Neural progenitor cell (in vitro differentiated cells): ENCODE measurements around the gene GOLGA8A. TPM values are rescaled to one million over a fixed set of nuclear protein-coding genes. Genes with fewer than 3 reads are reported as not detected.

Source experiments
- DNase-seq: peaks from one replicate; pipeline ENCODE4 v3.0.0-alpha.2; 2016; ENCODE audit warnings: low spot score
- H2AFZ ChIP-seq: fragments of 200-600 bp; sonication (generic); replicated peaks from 2 replicates; pipeline ENCODE4 v1.6.1; 2016; ENCODE audit warnings: antibody characterized with exemption
- H3F3A ChIP-seq: fragments of 200-600 bp; sonication (generic); 2 replicates; pipeline ENCODE4 v1.6.1; 2016; ENCODE audit warnings: antibody characterized with exemption, low read depth
- H3K27ac ChIP-seq: fragments of 200-600 bp; sonication (generic); 2 replicates; pipeline ENCODE4 v1.5.1; 2016; ENCODE audit warnings: mild to moderate bottlenecking
- H3K27me3 ChIP-seq: fragments of 200-600 bp; sonication (generic); 2 replicates; pipeline ENCODE4 v1.6.1; 2016; ENCODE audit warnings: mild to moderate bottlenecking, moderate library complexity
- H3K36me3 ChIP-seq: fragments of 200-600 bp; sonication (generic); 2 replicates; pipeline ENCODE4 v1.5.1; 2016
- H3K4me1 ChIP-seq: fragments of 200-600 bp; sonication (generic); 2 replicates; pipeline ENCODE4 v1.6.1; 2016; ENCODE audit warnings: mixed run types
- H3K4me2 ChIP-seq: fragments of 200-600 bp; sonication (generic); 2 replicates; pipeline ENCODE4 v1.6.1; 2016
- H3K4me3 ChIP-seq: fragments of 200-600 bp; sonication (generic); 2 replicates; pipeline ENCODE4 v1.5.1; 2016
- H3K79me2 ChIP-seq: fragments of 200-600 bp; sonication (generic); 2 replicates; pipeline ENCODE4 v1.6.1; 2016; ENCODE audit warnings: low read depth
- H3K9ac ChIP-seq: fragments of 200-600 bp; sonication (generic); 2 replicates; pipeline ENCODE4 v1.6.1; 2016
- H3K9me3 ChIP-seq: fragments of 200-600 bp; sonication (generic); 2 replicates; pipeline ENCODE4 v1.5.1; 2016; ENCODE audit warnings: low read depth
- H4K20me1 ChIP-seq: fragments of 200-600 bp; sonication (generic); 2 replicates; pipeline ENCODE4 v1.6.1; 2016; ENCODE audit warnings: low read depth
- H3K27ac Mint-ChIP-seq: 3 replicates; pipeline ENCODE4 v1.8.0; 2021; ENCODE audit warnings: mixed read lengths
- H3K27me3 Mint-ChIP-seq: 2 replicates; pipeline ENCODE4 v1.8.0; 2022; ENCODE audit warnings: low read depth, mild to moderate bottlenecking, inconsistent platforms, moderate library complexity, mixed read lengths; ENCODE audit not compliant: insufficient read depth
- H3K36me3 Mint-ChIP-seq: 3 replicates; pipeline ENCODE4 v1.8.0; 2021; ENCODE audit warnings: mixed read lengths
- H3K4me1 Mint-ChIP-seq: 3 replicates; pipeline ENCODE4 v1.8.0; 2021; ENCODE audit warnings: mixed read lengths
- H3K4me3 Mint-ChIP-seq: 3 replicates; pipeline ENCODE4 v1.8.0; 2021; ENCODE audit warnings: mild to moderate bottlenecking, moderate library complexity, mixed read lengths
- H3K9me3 Mint-ChIP-seq: 3 replicates; pipeline ENCODE4 v1.8.0; 2020; ENCODE audit warnings: mixed read lengths
- CTCF ChIP-seq: fragments of 200-600 bp; sonication (generic); IDR thresholded peaks from 2 replicates; pipeline ENCODE4 v1.5.1; 2017; ENCODE audit warnings: antibody characterized with exemption, mild to moderate bottlenecking
- EZH2 ChIP-seq: fragments of 200-600 bp; sonication (generic); IDR thresholded peaks from 2 replicates; pipeline ENCODE4 v1.6.1; 2017; ENCODE audit warnings: antibody characterized with exemption, mild to moderate bottlenecking, moderate library complexity
- EZH2phosphoT487 ChIP-seq: fragments of 200-600 bp; sonication (generic); IDR thresholded peaks from 2 replicates; pipeline ENCODE4 v1.6.1; 2017; ENCODE audit warnings: antibody characterized with exemption
- total RNA-seq: library from RNA; depleted of rRNA; stranded (reverse); fragments of >200 nt; gene quantifications from 2 replicates; pipeline ENCODE4 v1.2.3, GENCODE V29; 2015; ENCODE audit warnings: low replicate concordance

The GOLGA8A gene
- total RNA-seq, 1 donor from 2014 or later, result 97.4 TPM

GRCh38 chr15:34473840-34474239 is 36.2 kb upstream of the GOLGA8A start:
- H3K4me2 ChIP-seq, result no peak overlapping the region
- no peaks in the 10 kb centered on the region for H3K9me3 Mint-ChIP-seq
- peaks cover 29% of the 10 kb centered on the region for H3K27me3 ChIP-seq
- TF ChIP-seq EZH2phosphoT487, result no peak
- TF ChIP-seq EZH2, result no peak
- TF ChIP-seq CTCF, result no peak
- no peak overlapping the region for H3K27ac Mint-ChIP-seq
- H3K36me3 Mint-ChIP-seq, result no peaks in the 10 kb centered on the region
- no peaks in the 10 kb centered on the region for H3K79me2 ChIP-seq
- no peaks in the 10 kb centered on the region for H3K4me1 ChIP-seq
- no peaks in the 10 kb centered on the region for H3F3A ChIP-seq
- no peaks in the 10 kb centered on the region for H3K4me1 Mint-ChIP-seq
- DNase-seq, result no peak
- H4K20me1 ChIP-seq, result no peaks in the 10 kb centered on the region
- no peaks in the 10 kb centered on the region for H3K27me3 Mint-ChIP-seq
- H3K9me3 ChIP-seq, result no peaks in the 10 kb centered on the region
- H3K4me3 ChIP-seq, result no peak overlapping the region
- no peak overlapping the region for H3K27ac ChIP-seq
- no peak overlapping the region for H3K9ac ChIP-seq
- no peak overlapping the region for H3K4me3 Mint-ChIP-seq
- H3K36me3 ChIP-seq, result no peaks in the 10 kb centered on the region
- H2AFZ ChIP-seq, result no peak overlapping the region

- H3K9me3 ChIP-seq, result no peaks in the 10 kb centered on the region
- Mint-ChIP-seq H3K27ac (no peak overlapping the region), H3K27me3 (no peaks in the 10 kb centered on the region), H3K36me3 (no peaks in the 10 kb centered on the region), H3K4me3 (no peak overlapping the region), H3K9me3 (no peaks in the 10 kb centered on the region), H3K4me1 (no peaks in the 10 kb centered on the region)
- no peak overlapping the region for H3K27ac ChIP-seq
- DNase-seq, result no peak
- H2AFZ ChIP-seq, result no peak overlapping the region
- no peaks in the 10 kb centered on the region for H3K4me1 ChIP-seq
- H3K4me2 ChIP-seq, result no peak overlapping the region
- H3K36me3 ChIP-seq, result no peaks in the 10 kb centered on the region
- no peaks in the 10 kb centered on the region for H4K20me1 ChIP-seq
- H3K27me3 ChIP-seq, result peaks cover 29% of the 10 kb centered on the region
- no peaks in the 10 kb centered on the region for H3K79me2 ChIP-seq
- no peak overlapping the region for H3K9ac ChIP-seq
- H3F3A ChIP-seq, result no peaks in the 10 kb centered on the region
- TF ChIP-seq CTCF (no peak), EZH2 (no peak), EZH2phosphoT487 (no peak)
- H3K4me3 ChIP-seq, result no peak overlapping the region
These were observed 35.3 kb upstream of the GOLGA8A start for GRCh38 chr15:34472947-34473346.

GRCh38 chr15:34470892-34471291 is 33.3 kb upstream of the GOLGA8A start:
- Histone ChIP-seq H3K27me3 (peaks cover 29% of the 10 kb centered on the region), H2AFZ (no peak overlapping the region), H4K20me1 (no peaks in the 10 kb centered on the region), H3K36me3 (no peaks in the 10 kb centered on the region), H3K9ac (no peak overlapping the region), H3K27ac (no peak overlapping the region), H3K4me1 (no peaks in the 10 kb centered on the region), H3K79me2 (no peaks in the 10 kb centered on the region), H3K9me3 (no peaks in the 10 kb centered on the region), H3K4me3 (no peak overlapping the region), H3K4me2 (no peak overlapping the region), H3F3A (no peaks in the 10 kb centered on the region)
- Mint-ChIP-seq H3K4me1 (no peaks in the 10 kb centered on the region), H3K4me3 (no peak overlapping the region), H3K36me3 (no peaks in the 10 kb centered on the region), H3K27me3 (no peaks in the 10 kb centered on the region), H3K27ac (no peak overlapping the region), H3K9me3 (no peaks in the 10 kb centered on the region)
- TF ChIP-seq CTCF (no peak), EZH2 (no peak), EZH2phosphoT487 (no peak)
- no peak for DNase-seq

- H3K4me1 Mint-ChIP-seq, result no peaks in the 10 kb centered on the region
- Histone ChIP-seq H4K20me1 (no peaks in the 10 kb centered on the region), H3K4me1 (no peaks in the 10 kb centered on the region), H3K9ac (no peak overlapping the region), H2AFZ (no peak overlapping the region), H3K36me3 (no peaks in the 10 kb centered on the region), H3K27ac (no peak overlapping the region), H3K27me3 (peaks cover 36% of the 10 kb centered on the region), H3K79me2 (no peaks in the 10 kb centered on the region), H3K4me2 (no peak overlapping the region), H3K9me3 (no peaks in the 10 kb centered on the region), H3K4me3 (no peak overlapping the region), H3F3A (no peaks in the 10 kb centered on the region)
- H3K4me3 Mint-ChIP-seq, result no peak overlapping the region
- H3K9me3 Mint-ChIP-seq, result no peaks in the 10 kb centered on the region
- DNase-seq, result no peak
- no peak overlapping the region for H3K27ac Mint-ChIP-seq
- no peak for TF ChIP-seq CTCF
- TF ChIP-seq EZH2phosphoT487, result no peak
- TF ChIP-seq EZH2, result no peak
- H3K36me3 Mint-ChIP-seq, result no peaks in the 10 kb centered on the region
- no peaks in the 10 kb centered on the region for H3K27me3 Mint-ChIP-seq
These were observed 32.5 kb upstream of the GOLGA8A start for GRCh38 chr15:34470091-34470490.
